Adrenal gland (tissue), 5 donors: ENCODE results near the gene PTPRN2.

Experiments used
- CTCF ChIP-seq, 6 experiments: fragments of 450-650 bp in 4 of 6; fragments of 200-600 bp in 2 of 6; sonication (generic) in 1 of 6; IDR thresholded peaks; 1 replicate in 5 of 6; 2 replicates in 1 of 6; pipeline versions ENCODE4 v1.5.1 to v1.8.0; 2016 to 2021; ENCODE audit warnings: antibody characterized with exemption in 6 of 6, mild to moderate bottlenecking in 2 of 6, moderate library complexity in 1 of 6
- POLR2A ChIP-seq, 2 donors: fragments of 450-650 bp; IDR thresholded peaks; one replicate each; pipeline ENCODE4 v1.6.1; 2017; ENCODE audit warnings: antibody characterized with exemption in 2 of 2, mild to moderate bottlenecking in 2 of 2, moderate library complexity in 1 of 2
- donor health status: DM: no; HTN: no; CAD: no.

GRCh38 chr7:157760004-157760730 is 827.5 kb downstream of the PTPRN2 start:
- TF ChIP-seq CTCF (IDR thresholded peaks at IDR 0.05) (no peak), POLR2A (IDR thresholded peaks at IDR 0.05) (no peak)
